ENCODE measurements around the gene TWNK.
"Not testable (repeated sequence)": the region's sequence is repeated elsewhere in the genome, so short reads cannot be mapped to it uniquely, and the experiment has no call there.

The TWNK gene

DNA sequence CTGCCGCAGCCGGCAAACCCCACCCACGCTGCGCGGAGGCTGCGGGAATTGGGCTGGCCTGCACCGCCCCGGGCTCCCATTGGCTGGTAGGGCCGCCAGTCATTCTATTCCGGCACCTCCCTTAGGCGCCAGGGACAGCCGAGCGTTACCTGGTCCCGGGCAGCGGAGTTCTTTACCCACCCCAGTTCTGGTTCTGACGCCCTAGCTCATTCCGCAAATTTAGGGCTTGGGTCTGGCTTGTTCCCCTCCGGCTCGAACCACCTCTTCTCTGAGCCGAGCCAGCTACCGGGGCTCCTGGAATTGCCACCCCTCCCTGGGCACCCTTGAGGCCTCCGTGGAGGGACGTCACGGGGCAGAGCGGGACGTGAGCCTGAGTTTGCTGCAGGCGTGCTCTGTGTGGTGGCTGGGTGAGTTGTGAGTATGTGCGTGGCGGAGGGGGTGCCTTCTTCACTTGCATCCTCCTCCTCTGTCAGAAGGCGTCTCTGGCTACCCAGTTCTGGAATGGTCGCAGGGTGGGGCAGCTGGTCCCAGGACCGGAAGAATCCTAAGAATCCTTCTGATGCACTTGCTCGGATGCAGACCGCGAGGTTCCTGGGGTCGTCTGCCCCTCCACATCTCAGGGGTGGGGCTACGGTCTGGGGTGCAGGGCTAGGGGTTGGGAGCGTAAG lies 43.9 kb downstream of the TWNK start, which contains the start of the genes PDZD7 and SFXN3:
PDZD7 (minus strand) TSS at position 2 of the 668 bp plus-strand sequence. CDS start 910 bp downstream, outside the sequence.
SFXN3 (plus strand) TSS at position 107 of the 668 bp plus-strand sequence. CDS start 3,461 bp downstream, outside the sequence.
- peak; percentile 94 for DNase-seq (ENCODE audit: low read depth)

DNA sequence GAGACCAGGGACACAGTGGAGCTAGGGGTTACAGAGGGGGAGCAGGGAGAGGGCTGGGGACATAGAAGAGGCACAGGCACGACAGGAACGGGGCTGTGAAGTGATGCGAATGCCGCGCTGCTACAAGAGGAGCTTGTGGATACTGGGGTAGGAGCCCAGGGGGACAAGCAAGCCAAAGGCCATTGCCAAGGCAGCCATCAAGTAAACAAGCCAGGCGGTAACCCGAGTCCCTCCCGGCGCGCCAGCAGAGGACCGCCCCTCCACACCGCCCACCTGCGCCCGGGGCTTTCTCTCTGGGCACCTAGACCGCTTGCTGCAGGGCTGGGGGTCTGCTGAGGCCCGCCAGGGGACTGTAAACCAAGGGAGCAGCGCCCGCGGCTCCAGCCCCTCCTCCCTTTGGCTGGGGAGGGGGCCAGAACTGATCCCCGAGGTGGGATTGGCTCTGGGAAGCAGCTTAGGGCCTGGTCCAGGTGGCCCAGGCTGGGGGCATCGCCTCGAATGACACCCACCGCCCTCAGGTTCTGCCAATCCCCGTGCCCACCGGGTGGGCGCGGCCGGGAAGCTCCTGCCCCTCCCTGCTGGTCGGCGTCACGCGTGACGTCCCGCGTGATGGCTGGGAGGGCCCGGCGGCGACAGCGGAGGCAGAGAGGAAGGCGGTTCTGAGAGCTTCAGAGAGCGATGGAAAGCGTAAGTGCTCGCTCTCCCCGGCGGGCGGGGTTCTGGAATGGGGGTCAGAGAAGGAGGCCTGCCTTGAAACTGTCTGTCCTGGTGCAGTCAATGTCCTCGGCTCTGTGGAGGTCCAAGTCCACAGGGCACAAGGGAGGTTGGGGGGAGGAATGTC lies 44.7 kb downstream of the TWNK start:
- peak; percentile 73 for DNase-seq (ENCODE audit: low read depth)

DNA sequence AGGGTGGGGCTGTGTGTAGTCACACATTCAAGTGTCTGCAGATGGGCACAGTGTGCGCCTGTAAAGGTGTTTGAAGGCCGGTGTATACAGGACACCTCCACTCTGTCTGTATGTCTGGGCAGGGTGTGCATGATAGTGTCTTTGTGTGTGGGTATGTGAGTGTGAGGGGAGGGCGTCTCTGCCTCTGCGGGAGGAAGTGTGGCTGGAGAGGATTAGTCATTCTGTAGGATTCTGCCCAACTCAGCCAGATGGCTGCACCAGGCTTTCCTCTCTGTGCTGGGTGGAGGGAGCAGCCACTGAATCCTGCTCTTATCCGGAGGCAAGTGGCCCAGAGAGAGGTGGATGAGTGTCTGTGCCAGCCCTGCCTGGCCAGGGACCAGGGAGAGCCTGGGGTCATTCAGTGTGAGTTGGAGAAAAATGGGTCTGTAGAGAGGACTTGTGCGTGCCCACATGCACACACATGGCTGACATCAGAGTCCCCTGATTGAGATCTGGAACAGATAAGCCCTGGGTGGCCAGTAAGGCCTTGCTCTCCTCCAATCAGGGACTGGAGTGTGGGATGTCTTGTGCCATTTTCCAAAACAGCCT lies 45.4 kb downstream of the TWNK start:
- DNase-seq (ENCODE audit: low read depth), result peak; percentile 30

DNA sequence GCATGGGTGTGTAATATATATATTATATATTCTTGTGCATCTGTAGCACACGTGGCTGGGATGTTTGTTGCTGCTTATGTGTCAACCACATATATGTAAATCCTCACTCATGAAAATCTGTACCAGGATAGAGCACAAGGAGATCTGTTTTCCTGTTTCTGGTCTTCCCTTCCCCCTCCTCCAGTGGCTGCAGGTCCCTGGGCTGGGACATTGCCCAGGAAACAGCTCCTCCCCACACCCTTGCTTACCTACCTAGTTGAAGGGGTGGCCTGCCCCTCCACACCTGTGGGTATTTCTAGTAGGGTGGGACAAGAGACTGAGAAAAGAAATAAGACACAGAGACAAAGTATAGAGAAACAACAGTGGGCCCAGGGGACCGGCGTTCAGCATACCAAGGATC lies 45.9 kb downstream of the TWNK start:
- DNase-seq (ENCODE audit: low read depth), result no peak

DNA sequence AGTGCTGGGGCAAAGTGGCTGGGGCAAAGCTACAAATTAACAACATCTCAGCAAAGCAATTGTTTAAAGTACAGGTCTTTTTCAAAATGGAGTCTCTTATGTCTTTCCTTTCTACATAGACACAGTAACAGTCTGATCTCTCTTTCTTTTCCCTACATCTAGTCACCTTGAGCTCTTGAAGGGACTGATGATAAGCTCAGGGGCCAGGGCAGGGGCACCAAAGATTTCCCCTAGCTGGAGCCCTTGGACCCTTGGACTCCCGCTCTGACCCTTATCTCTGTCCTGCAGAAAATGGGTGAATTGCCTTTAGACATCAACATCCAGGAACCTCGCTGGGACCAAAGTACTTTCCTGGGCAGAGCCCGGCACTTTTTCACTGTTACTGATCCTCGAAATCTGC lies 47.1 kb downstream of the TWNK start:
- DNase-seq (ENCODE audit: low read depth), result not testable (repeated sequence)

DNA sequence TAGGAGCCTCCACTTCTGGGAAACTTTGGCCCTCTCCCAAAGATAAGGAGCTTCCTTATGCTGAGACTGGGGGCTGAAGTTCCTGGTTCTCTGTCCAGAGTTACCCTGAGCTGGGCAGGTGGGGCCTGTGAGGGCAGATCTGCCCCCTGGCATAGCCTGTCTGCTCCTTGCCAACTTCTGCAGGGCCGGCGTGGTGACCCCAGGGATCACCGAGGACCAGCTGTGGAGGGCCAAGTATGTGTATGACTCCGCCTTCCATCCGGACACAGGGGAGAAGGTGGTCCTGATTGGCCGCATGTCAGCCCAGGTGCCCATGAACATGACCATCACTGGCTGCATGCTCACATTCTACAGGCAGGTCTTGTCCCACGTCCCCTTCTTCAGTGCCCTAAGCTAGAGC lies 48.0 kb downstream of the TWNK start:
- DNase-seq (ENCODE audit: low read depth), result no peak

DNA sequence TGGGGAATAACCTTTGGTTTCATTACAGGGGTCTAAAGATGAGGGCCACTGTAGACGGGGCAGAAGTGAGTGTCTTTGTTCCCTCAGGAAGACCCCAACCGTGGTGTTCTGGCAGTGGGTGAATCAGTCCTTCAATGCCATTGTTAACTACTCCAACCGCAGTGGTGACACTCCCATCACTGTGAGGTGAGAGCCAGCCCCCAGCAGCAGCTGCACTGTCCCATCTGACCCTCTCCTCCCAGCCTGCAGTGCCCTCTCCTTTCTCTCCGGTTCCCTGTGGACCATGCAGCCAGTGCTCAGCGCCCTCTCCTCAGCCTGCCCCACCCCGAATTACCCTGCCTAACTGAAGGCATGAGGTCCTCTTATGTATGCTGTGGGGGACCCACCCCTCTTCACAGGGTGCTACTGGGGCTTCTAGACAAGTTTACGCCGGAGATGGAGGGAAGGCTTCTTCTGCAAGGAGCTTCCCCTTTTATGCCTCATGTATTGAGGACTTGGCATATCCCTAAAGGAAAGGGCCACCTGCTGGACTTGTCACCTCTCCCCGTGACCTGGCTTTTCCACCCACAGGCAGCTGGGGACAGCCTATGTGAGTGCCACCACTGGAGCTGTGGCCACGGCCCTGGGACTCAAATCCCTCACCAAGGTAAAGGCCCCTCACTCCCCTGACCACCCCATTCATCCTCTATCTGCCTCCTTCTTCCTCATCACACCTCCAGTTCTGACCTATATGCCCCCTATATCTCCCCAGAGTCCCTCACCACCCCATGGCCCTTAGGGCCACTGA lies 48.8 kb downstream of the TWNK start:
- DNase-seq (ENCODE audit: low read depth), result no peak

DNA sequence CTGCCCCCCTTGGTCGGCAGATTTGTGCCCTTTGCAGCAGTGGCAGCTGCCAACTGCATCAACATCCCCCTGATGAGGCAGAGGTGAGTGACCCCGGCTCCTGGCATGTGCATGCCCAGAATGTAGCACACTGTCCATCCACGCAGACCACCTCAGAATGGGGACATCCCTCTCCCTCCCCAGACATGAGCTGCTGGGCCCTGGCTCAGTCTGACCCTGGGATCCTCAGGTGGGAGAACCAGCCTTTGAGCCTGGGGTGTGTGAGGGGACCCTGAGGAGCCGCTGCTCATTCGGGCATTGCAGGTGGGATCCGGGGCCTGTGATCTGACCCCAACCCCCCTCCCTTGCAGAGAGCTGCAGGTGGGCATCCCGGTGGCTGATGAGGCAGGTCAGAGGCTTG lies 49.4 kb downstream of the TWNK start:
- DNase-seq (ENCODE audit: low read depth), result no peak

DNA sequence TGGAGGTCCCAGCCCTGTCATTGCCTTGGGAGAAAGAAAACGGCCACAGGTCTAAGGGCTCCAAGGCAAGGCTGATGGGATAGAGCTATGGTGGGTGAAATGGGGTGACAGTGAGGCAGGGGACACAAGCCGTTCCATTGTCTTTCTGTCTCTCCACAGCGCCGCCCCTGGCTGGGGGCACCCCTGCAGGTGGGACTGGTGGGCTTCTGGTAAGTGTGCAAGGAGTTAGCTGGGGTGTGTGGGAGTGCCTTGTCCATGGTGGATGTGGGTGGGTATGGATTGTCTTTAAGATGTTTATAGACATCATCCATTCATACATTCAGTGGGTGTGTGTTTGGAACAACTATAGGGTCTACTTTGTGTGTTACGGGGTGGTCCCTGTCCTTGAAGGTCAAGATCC lies 51.1 kb downstream of the TWNK start:
- DNase-seq (ENCODE audit: low read depth), result no peak

DNA sequence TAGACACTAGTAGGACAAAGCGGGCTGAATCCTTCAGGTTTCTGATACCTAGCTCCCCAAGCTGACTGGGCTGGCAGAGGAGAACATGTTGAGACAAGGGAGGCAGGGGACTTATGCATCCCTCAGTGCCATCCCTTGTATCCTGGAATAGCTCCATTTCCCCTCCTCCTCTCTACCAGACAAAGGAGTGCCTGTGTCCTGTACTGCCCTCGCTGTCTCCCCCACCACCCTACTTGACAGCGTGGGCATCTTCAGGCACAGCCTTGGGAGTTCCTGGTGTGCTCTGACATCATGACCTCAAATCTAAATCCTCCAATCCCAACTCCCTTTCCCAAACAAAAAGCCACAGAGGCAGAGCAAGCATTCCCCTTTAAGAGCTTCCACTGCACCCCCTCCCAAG lies 52.7 kb downstream of the TWNK start:
- no peak for DNase-seq (ENCODE audit: low read depth)

DNA sequence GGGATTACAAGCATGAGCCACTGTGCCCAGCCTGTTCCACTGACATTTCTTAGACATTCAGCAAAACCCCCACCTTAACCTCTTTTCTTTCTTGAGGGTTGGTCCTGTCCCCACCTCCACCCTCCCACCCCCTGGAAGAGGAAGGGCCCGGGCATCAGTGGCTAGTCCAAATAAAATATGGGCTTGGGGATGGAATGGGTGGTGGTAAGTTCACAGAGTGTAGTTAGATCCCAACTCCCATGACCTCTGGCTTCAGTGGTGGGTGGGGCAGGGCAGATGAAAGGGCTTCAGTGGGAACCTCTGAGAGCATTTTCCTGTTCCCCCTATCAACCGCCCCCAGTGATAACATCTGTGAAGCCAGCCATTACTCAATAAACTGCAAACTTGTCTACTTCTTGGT lies 53.5 kb downstream of the TWNK start:
- DNase-seq (ENCODE audit: low read depth), result no peak

DNA sequence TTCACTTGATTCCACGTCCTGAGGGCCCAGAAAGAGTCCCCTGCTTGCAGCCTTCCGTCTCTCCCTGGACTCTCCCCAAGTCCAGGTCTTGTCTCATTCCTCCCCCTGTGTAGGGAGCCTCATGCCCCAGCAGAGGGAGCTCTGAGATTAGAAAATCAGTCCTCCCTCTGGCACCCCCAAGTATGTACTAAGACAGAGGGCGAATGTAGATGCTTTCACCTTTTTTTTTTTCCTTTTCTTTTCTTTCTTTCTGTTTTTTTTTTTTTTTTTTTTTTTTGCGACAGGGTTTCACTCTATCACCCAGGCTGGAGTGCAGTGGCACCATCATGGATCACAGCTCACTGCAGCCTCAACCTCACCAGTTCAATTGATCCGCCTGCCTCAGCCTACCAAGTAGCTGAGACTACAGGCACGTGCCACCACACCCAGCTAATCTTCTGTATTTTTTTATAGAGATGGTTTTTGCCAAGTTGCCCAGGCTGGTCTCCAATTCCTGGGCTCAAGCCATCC lies 54.0 kb downstream of the TWNK start:
- peak; percentile 48 for DNase-seq (ENCODE audit: low read depth)

DNA sequence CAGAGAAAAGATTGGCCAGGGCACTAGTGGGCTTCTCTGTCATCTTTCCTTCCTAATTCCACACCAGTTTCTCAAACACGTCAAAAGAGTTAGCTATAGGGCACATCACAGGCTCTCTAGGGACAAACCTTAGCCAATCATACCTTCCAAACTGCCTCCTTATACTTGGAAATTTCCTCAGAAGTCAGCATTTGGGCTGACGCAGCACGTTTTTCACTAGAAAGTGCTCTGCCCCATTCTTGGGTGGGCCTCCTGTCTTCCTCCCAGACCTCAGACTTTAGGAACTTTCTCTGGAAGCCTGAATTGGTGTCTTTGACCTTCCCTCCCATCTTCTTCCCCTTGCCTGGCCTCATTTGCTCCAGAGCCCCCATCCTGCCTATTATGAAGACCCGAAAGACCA lies 54.8 kb downstream of the TWNK start:
- no peak for DNase-seq (ENCODE audit: low read depth)

DNA sequence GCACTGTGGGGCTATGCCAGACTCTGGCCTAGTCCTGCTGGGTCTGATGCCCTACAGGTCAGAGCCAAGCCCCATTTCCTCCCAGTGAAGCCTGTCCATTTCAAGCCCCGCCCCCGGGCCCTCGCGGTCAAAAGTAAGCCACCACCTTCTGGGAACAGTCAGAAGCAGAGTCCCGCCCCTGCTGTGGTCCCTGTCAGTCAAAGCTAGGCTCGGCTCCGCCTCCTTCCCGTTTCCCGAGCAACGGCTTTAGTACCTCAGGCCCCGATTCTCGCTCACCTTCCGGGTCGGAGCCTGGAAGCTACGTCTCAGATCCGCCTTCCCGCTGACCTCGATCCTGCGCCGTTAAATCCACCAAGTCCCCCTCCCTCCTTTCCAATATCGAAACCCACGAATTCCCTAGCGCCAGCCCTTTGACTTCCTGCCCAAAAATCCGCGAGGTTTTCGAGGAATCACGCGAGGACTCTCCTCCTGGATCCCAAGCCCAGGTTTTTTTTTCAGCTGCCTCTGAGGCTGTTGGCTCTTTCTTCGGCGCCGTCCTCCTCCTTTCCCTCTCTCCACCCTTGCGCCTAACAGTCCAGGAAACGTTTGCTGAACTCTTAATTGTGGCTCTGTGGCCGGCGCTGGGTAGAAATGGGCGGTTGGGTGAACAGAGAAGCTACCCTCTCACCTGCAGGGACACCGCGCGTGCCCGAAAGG lies 55.5 kb downstream of the TWNK start:
- peak; percentile 68 for DNase-seq (ENCODE audit: low read depth)

DNA sequence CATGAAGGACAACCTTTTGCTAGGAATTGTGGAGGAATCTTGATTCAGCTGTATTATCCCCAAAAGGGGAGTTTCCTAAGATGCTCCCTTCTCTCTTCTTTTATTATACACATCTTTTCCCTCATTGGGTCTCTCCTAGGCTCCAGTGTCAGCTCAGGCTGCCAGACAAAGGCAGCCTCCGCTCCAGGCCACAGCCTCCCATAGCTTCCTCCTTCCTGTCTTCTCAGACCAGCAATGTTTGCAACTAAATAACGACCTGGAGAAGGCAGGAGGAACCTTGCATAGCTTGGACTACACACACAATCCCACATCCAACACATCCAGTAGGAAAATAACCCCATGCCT lies 56.0 kb downstream of the TWNK start:
- DNase-seq (ENCODE audit: low read depth), result no peak
